GM21390 (cell line): ENCODE data around the gene IGFBP5.

Source experiments
- ATAC-seq: cut with Tn5 transposase; IDR thresholded peaks from one replicate; pipeline ENCODE4 v1.9.1; 2021; ENCODE audit not compliant: unreplicated experiment

The IGFBP5 gene

GRCh38 chr2:216695401-216695821 lies at the start of gene IGFBP5:
Gene IGFBP5, minus strand, starts transcription at chr2:216695549. Its CDS starts 774 bp downstream, at chr2:216694775.
- no peak for ATAC-seq

GRCh38 chr2:216743781-216744180 lies 48.4 kb upstream of the IGFBP5 start:
- ATAC-seq = no peak

- no peak for ATAC-seq
Measured at GRCh38 chr2:216742411-216742810, 47.1 kb upstream of the IGFBP5 start.

- ATAC-seq = no peak
Measured at GRCh38 chr2:216741223-216741593, 45.9 kb upstream of the IGFBP5 start.

- no peak for ATAC-seq
Measured at GRCh38 chr2:216740557-216741222, 45.3 kb upstream of the IGFBP5 start.

- ATAC-seq = no peak
Measured at GRCh38 chr2:216739035-216739434, 43.7 kb upstream of the IGFBP5 start.

GRCh38 chr2:216737676-216738075 lies 42.3 kb upstream of the IGFBP5 start:
- ATAC-seq = no peak

GRCh38 chr2:216736326-216736725 lies 41.0 kb upstream of the IGFBP5 start:
- no peak for ATAC-seq

- no peak for ATAC-seq
Measured at GRCh38 chr2:216735668-216736067, 40.3 kb upstream of the IGFBP5 start.

GRCh38 chr2:216735086-216735485 lies 39.7 kb upstream of the IGFBP5 start:
- ATAC-seq = no peak

GRCh38 chr2:216733046-216733445 lies 37.7 kb upstream of the IGFBP5 start:
- no peak for ATAC-seq

GRCh38 chr2:216732334-216732733 lies 37.0 kb upstream of the IGFBP5 start:
- no peak for ATAC-seq

GRCh38 chr2:216731465-216731864 lies 36.1 kb upstream of the IGFBP5 start:
- no peak for ATAC-seq

- no peak for ATAC-seq
Measured at GRCh38 chr2:216730871-216731270, 35.5 kb upstream of the IGFBP5 start.

GRCh38 chr2:216727346-216728122 lies 32.2 kb upstream of the IGFBP5 start:
- no peak for ATAC-seq

- ATAC-seq = no peak
Measured at GRCh38 chr2:216724190-216724589, 28.8 kb upstream of the IGFBP5 start.

- no peak for ATAC-seq
Measured at GRCh38 chr2:216721141-216721540, 25.8 kb upstream of the IGFBP5 start.

- ATAC-seq = no peak
Measured at GRCh38 chr2:216720722-216721121, 25.4 kb upstream of the IGFBP5 start.

- ATAC-seq = no peak
Measured at GRCh38 chr2:216717907-216718615, 22.7 kb upstream of the IGFBP5 start.

- ATAC-seq = no peak
Measured at GRCh38 chr2:216717491-216717901, 22.1 kb upstream of the IGFBP5 start.

GRCh38 chr2:216716109-216716508 lies 20.8 kb upstream of the IGFBP5 start:
- ATAC-seq = no peak
